ENCODE data around the gene TEKT2.
A peak's percentile ranks its signal among the peaks of the same experiment; 100 is the strongest.

The TEKT2 gene

DNA sequence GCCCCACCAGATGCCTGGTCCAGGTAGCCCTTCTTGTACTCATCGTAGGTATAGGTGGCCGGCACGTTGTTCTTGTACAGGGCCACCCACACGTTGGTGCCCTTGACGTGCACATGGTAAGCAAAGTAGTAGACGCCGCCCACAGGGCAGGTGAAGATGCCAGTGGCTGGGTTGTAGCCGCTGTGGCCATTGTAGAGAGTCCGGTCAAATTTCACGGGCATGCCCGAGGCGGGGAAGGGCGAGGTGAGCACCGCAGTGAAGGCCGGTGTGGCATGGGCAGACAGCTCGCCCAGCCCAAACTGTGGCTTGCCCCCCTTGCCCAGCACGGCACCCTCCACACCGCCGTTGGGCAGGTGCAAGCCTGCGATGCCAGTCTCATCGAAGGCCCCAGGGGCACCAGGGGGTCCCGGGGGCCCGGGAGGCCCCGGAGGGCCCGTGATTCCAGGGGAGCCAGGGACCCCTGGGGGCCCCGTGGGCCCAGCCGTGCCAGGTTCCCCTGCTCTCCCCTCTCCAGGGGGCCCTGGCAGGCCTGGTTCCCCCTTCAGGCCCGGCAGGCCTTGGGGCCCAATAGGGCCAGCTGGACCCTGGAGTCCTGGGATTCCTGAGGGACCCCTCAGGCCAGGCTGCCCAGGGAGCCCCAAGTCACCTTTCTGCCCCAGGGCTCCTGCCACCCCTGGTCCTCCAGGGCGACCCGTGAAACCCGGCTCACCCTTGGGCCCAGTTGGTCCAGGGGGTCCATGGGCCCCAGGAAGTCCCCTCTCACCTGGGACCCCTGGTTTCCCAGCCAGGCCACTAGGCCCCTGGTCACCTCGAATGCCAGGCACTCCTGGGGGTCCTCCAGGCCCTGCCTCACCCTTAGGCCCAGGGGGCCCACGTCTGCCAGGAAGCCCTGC lies 14.0 kb downstream of the TEKT2 start:
- DNase-seq (ENCODE audit: low read depth, low spot score) = no peak
- Histone ChIP-seq H3K4me3 (ENCODE audit: insufficient read length, low read depth) (peak overlapping the region; percentile 9), H3K4me1 (ENCODE audit: insufficient read depth, insufficient read length) (peaks cover 19% of the 10 kb centered on the region), H3K9ac (ENCODE audit: insufficient read length, low read depth) (peak overlapping the region; percentile 74), H3K9me3 (ENCODE audit: insufficient read depth, low read length) (no peaks in the 10 kb centered on the region), H3K36me3 (ENCODE audit: insufficient read depth, insufficient read length, low read length) (peaks cover 40% of the 10 kb centered on the region), H3K27me3 (ENCODE audit: insufficient read depth, insufficient read length) (no peaks in the 10 kb centered on the region)
- TF ChIP-seq SUZ12 (IDR thresholded peaks at IDR 0.05; ENCODE audit: extremely low read depth, insufficient read depth, insufficient read length) = no peak
- no peak for TF ChIP-seq ZNF274 (IDR thresholded peaks at IDR 0.05; ENCODE audit: low read depth, low read length)
- TF ChIP-seq YY1 (IDR thresholded peaks at IDR 0.05; ENCODE audit: insufficient read depth, insufficient read length) = no peak

DNA sequence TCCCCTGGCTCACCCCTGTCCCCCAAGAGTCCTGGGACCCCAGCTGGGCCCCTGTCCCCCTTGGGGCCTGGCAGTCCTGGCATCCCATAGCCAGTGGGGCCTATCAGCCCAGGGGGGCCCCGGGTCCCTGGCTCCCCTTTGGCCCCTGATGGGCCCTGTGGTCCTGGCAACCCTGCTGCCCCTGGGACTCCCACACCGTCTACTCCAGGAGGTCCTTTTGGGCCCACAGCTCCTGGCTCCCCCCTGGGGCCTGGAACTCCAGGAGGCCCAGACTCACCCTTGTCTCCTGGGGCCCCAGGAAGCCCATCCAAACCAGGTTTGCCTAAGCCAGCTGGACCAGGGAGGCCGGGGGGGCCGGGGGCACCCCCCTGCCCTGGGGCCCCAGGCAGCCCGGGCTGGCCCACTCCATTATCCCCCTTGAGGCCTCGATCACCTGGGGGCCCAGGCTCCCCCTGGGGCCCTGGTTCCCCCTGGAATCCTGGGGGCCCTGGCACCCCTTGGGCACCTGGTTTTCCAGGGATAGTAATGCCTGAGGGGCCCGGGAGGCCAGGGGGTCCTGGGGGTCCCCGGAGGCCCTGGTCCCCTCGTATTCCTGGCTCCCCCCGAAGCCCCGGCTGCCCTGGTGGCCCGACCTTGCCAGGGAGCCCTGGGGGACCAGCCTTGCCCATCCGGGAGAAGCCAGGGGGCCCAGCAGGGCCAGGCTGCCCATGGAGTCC lies 14.9 kb downstream of the TEKT2 start:
- no peaks in the 10 kb centered on the region for H3K9me3 ChIP-seq (ENCODE audit: insufficient read depth, low read length)
- H3K27me3 ChIP-seq (ENCODE audit: insufficient read depth, insufficient read length) = no peaks in the 10 kb centered on the region
- no peak for DNase-seq (ENCODE audit: low read depth, low spot score)
- TF ChIP-seq ZNF274 (IDR thresholded peaks at IDR 0.05; ENCODE audit: low read depth, low read length) = no peak
- no peak for TF ChIP-seq SUZ12 (IDR thresholded peaks at IDR 0.05; ENCODE audit: extremely low read depth, insufficient read depth, insufficient read length)
- TF ChIP-seq YY1 (IDR thresholded peaks at IDR 0.05; ENCODE audit: insufficient read depth, insufficient read length) = no peak
- peaks cover 31% of the 10 kb centered on the region for H3K36me3 ChIP-seq (ENCODE audit: insufficient read depth, insufficient read length, low read length)
- no peak overlapping the region for H3K4me3 ChIP-seq (ENCODE audit: insufficient read length, low read depth)
- H3K4me1 ChIP-seq (ENCODE audit: insufficient read depth, insufficient read length) = peaks cover 19% of the 10 kb centered on the region
- peak overlapping the region; percentile 74 for H3K9ac ChIP-seq (ENCODE audit: insufficient read length, low read depth)

DNA sequence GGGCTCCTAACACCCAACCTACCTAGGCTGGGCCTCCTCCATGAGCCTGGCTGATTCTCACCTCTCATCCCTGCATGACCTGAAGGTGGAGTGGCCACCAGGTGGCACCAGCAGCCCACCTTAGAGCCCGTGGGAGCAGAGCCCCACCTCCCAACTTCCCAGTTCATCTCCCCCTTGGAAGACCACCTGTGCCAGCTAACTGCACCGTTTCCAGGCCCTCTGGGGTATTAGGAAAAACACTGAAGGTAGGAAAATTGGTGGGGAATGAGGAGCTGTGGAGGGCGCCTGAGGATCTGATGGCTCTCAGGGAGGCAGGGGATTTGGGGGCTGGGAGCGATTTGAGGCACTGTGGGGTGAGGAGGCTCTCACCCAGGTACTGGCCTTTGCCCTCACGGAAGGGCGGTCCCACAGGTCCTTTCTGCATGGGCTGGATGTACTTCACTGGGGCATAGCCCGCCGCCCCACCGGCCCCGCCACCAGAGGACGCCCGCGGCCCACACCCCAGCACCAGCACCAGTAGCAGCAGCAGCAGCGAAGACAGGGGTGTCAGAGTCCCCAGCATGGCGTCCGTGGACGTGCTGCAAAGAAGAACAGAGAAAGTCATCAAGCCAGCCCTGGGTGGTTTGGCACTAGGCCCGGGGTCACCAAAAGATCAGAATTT lies 15.9 kb downstream of the TEKT2 start:
- peaks cover 21% of the 10 kb centered on the region for H3K36me3 ChIP-seq (ENCODE audit: insufficient read depth, insufficient read length, low read length)
- H3K4me3 ChIP-seq (ENCODE audit: insufficient read length, low read depth) = no peak overlapping the region
- no peaks in the 10 kb centered on the region for H3K9me3 ChIP-seq (ENCODE audit: insufficient read depth, low read length)
- DNase-seq (ENCODE audit: low read depth, low spot score) = peak; percentile 84
- H3K27me3 ChIP-seq (ENCODE audit: insufficient read depth, insufficient read length) = no peaks in the 10 kb centered on the region
- TF ChIP-seq ZNF274 (IDR thresholded peaks at IDR 0.05; ENCODE audit: low read depth, low read length) (no peak), SUZ12 (IDR thresholded peaks at IDR 0.05; ENCODE audit: extremely low read depth, insufficient read depth, insufficient read length) (no peak), YY1 (IDR thresholded peaks at IDR 0.05; ENCODE audit: insufficient read depth, insufficient read length) (no peak)
- peaks cover 19% of the 10 kb centered on the region for H3K4me1 ChIP-seq (ENCODE audit: insufficient read depth, insufficient read length)
- no peak overlapping the region for H3K9ac ChIP-seq (ENCODE audit: insufficient read length, low read depth)

DNA sequence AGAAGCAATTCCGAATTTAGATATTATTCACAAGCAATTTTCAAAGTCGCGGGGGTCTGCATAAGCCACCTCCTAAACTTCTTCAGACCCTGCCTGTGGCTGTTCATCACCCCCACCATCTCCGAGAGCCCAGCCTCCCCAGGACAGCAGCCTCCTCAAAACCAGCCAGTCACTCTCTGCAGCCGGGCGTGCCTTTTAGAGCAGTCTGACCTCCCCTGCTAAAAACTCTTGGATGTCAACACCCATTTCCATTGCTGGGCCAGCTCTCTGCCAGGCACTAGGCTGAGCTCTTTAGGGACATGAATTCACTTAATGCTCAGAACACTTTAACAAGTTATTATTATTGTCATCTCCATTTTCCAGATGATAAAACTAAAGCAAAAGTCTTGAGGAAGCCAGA lies 16.5 kb downstream of the TEKT2 start:
- Histone ChIP-seq H3K4me3 (ENCODE audit: insufficient read length, low read depth) (no peak overlapping the region), H3K9me3 (ENCODE audit: insufficient read depth, low read length) (no peaks in the 10 kb centered on the region), H3K36me3 (ENCODE audit: insufficient read depth, insufficient read length, low read length) (peaks cover 16% of the 10 kb centered on the region), H3K4me1 (ENCODE audit: insufficient read depth, insufficient read length) (peaks cover 19% of the 10 kb centered on the region), H3K27me3 (ENCODE audit: insufficient read depth, insufficient read length) (no peaks in the 10 kb centered on the region), H3K9ac (ENCODE audit: insufficient read length, low read depth) (no peak overlapping the region)
- no peak for DNase-seq (ENCODE audit: low read depth, low spot score)
- TF ChIP-seq SUZ12 (IDR thresholded peaks at IDR 0.05; ENCODE audit: extremely low read depth, insufficient read depth, insufficient read length) (no peak), ZNF274 (IDR thresholded peaks at IDR 0.05; ENCODE audit: low read depth, low read length) (no peak), YY1 (IDR thresholded peaks at IDR 0.05; ENCODE audit: insufficient read depth, insufficient read length) (no peak)

DNA sequence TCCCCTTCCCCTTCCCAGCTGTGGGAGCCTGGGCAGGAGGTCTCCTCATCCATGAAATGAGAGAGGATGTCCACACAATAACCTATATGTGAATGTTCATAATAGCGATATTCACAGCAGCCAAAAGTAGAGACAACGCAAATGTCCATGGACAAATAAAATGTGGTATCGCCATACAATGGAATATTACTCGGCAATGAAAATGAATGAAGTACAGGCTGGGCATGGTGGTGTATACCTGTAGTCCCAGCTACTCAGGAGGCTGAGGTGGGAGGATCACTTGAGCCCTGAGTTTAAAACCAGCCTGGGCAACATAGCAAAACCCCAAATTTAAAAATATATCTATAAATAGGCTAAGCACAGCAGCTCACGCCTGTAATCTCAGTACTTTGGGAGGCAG lies 17.7 kb downstream of the TEKT2 start:
- no peak overlapping the region for H3K4me3 ChIP-seq (ENCODE audit: insufficient read length, low read depth)
- peaks cover 20% of the 10 kb centered on the region for H3K4me1 ChIP-seq (ENCODE audit: insufficient read depth, insufficient read length)
- DNase-seq (ENCODE audit: low read depth, low spot score) = no peak
- H3K27me3 ChIP-seq (ENCODE audit: insufficient read depth, insufficient read length) = no peaks in the 10 kb centered on the region
- no peak overlapping the region for H3K9ac ChIP-seq (ENCODE audit: insufficient read length, low read depth)
- TF ChIP-seq SUZ12 (IDR thresholded peaks at IDR 0.05; ENCODE audit: extremely low read depth, insufficient read depth, insufficient read length) (no peak), YY1 (IDR thresholded peaks at IDR 0.05; ENCODE audit: insufficient read depth, insufficient read length) (no peak), ZNF274 (IDR thresholded peaks at IDR 0.05; ENCODE audit: low read depth, low read length) (no peak)
- H3K36me3 ChIP-seq (ENCODE audit: insufficient read depth, insufficient read length, low read length) = peaks cover 4% of the 10 kb centered on the region
- no peaks in the 10 kb centered on the region for H3K9me3 ChIP-seq (ENCODE audit: insufficient read depth, low read length)

DNA sequence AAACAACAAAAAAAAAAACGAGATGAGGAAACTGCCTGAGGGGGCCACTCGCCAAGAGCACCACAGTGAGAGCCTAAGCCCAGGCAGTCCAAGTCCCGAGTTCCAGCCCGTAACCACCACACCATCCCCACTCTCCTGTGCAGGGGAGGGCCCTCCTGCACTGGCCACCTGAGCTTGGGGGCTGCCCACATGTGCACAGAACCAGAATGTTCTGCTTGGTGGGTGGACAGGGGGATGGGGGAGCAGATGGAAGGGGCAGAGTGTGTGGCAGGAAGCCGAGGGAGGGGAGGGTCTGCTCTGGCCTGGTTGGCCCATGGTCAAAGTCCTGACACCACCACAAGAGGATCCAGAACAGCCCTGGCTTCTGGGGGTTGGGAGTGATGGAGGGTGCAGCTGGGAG lies 22.4 kb downstream of the TEKT2 start:
- H3K4me3 ChIP-seq (ENCODE audit: insufficient read length, low read depth) = no peak overlapping the region
- no peak overlapping the region for H3K9ac ChIP-seq (ENCODE audit: insufficient read length, low read depth)
- no peaks in the 10 kb centered on the region for H3K27me3 ChIP-seq (ENCODE audit: insufficient read depth, insufficient read length)
- no peaks in the 10 kb centered on the region for H3K36me3 ChIP-seq (ENCODE audit: insufficient read depth, insufficient read length, low read length)
- no peak for DNase-seq (ENCODE audit: low read depth, low spot score)
- no peaks in the 10 kb centered on the region for H3K9me3 ChIP-seq (ENCODE audit: insufficient read depth, low read length)
- peaks cover 20% of the 10 kb centered on the region for H3K4me1 ChIP-seq (ENCODE audit: insufficient read depth, insufficient read length)
- TF ChIP-seq YY1 (IDR thresholded peaks at IDR 0.05; ENCODE audit: insufficient read depth, insufficient read length) (no peak), SUZ12 (IDR thresholded peaks at IDR 0.05; ENCODE audit: extremely low read depth, insufficient read depth, insufficient read length) (no peak), ZNF274 (IDR thresholded peaks at IDR 0.05; ENCODE audit: low read depth, low read length) (no peak)
